Measurements from ENCODE around the gene RAPGEF1. TPM values are rescaled to one million over a fixed set of nuclear protein-coding genes. Genes with fewer than 3 reads are reported as not detected.

RAPGEF1 gene
- total and polyA plus RNA-seq, 2 of the 13 experiments (the other 11 are each of a cell fraction or from before 2014, with no cell fraction given), result 21.2 to 38.9 TPM

DNA sequence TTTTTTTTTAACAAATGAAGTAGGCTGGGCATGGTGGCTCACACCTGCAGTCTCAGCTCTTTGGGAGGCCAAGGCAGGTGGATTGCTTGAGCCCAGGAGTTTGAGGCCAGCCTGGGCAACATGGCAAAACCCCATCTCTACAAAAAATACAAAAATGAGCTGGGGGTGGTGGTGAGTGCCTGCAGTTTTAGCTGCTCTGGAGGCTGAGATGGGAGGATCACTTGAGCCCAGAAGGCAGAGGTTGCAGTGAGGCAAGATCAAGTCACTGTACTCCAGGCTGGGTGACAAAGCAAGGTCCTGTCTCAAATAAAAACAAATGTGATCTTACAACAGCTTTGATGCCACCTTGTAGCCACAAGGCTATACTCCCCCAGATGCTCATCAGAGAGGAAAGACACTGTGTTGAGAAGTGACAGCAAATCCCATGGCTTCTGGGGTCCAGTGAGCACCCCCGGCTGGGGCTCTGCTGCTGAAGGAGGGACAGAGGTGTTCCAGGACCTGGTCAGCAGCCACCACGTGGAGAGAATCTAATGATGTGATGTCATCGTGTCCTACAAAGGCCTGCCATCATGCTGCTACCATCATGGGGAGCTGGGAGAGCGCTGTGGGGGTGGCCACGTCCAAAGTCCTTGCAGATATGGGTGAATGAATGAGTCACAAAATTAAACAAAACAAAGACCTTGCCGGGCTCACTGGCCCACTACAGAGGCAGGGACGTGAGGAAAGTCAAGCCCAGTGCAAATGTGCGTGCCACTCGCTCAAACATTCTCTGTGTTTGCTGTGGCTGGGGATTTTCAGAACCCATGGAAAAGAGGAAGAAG, 133.9 kb downstream of the RAPGEF1 start (continued):
- no peak for TF ChIP-seq HIVEP1 (CRISPR knock-in tag; IDR thresholded peaks at IDR 0.05)
- no peak for TF ChIP-seq ZNF317 (CRISPR knock-in tag; IDR thresholded peaks at IDR 0.05)
- TF ChIP-seq RFXAP (CRISPR knock-in tag; IDR thresholded peaks at IDR 0.05; ENCODE audit: borderline replicate concordance), result peak; percentile 61; the same call in 1 of the 2 replicates
- TF ChIP-seq TBP (CRISPR knock-in tag; IDR thresholded peaks at IDR 0.05), result no peak
- TF ChIP-seq, protein P1, sequence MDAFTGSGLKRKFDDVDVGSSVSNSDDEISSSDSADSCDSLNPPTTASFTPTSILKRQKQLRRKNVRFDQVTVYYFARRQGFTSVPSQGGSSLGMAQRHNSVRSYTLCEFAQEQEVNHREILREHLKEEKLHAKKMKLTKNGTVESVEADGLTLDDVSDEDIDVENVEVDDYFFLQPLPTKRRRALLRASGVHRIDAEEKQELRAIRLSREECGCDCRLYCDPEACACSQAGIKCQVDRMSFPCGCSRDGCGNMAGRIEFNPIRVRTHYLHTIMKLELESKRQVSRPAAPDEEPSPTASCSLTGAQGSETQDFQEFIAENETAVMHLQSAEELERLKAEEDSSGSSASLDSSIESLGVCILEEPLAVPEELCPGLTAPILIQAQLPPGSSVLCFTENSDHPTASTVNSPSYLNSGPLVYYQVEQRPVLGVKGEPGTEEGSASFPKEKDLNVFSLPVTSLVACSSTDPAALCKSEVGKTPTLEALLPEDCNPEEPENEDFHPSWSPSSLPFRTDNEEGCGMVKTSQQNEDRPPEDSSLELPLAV (CRISPR knock-in tag; conservative IDR thresholded peaks at IDR 0.05; ENCODE audit: low read depth), result no peak
- TF ChIP-seq MED1 (CRISPR knock-in tag; IDR thresholded peaks at IDR 0.05), result peak; percentile 96
- no peak for TF ChIP-seq ZNF562 (CRISPR knock-in tag; IDR thresholded peaks at IDR 0.05; ENCODE audit: borderline replicate concordance)
- TF ChIP-seq, protein P2, sequence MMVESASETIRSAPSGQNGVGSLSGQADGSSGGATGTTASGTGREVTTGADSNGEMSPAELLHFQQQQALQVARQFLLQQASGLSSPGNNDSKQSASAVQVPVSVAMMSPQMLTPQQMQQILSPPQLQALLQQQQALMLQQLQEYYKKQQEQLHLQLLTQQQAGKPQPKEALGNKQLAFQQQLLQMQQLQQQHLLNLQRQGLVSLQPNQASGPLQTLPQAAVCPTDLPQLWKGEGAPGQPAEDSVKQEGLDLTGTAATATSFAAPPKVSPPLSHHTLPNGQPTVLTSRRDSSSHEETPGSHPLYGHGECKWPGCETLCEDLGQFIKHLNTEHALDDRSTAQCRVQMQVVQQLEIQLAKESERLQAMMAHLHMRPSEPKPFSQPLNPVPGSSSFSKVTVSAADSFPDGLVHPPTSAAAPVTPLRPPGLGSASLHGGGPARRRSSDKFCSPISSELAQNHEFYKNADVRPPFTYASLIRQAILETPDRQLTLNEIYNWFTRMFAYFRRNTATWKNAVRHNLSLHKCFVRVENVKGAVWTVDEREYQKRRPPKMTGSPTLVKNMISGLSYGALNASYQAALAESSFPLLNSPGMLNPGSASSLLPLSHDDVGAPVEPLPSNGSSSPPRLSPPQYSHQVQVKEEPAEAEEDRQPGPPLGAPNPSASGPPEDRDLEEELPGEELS (CRISPR knock-in tag; IDR thresholded peaks at IDR 0.05), result peak; percentile 90
- TF ChIP-seq HDAC1 (CRISPR knock-in tag; IDR thresholded peaks at IDR 0.05), result peak; percentile 82
- no peak for TF ChIP-seq GLI4 (CRISPR knock-in tag; IDR thresholded peaks at IDR 0.05; ENCODE audit: borderline replicate concordance)
- TF ChIP-seq, protein P3, sequence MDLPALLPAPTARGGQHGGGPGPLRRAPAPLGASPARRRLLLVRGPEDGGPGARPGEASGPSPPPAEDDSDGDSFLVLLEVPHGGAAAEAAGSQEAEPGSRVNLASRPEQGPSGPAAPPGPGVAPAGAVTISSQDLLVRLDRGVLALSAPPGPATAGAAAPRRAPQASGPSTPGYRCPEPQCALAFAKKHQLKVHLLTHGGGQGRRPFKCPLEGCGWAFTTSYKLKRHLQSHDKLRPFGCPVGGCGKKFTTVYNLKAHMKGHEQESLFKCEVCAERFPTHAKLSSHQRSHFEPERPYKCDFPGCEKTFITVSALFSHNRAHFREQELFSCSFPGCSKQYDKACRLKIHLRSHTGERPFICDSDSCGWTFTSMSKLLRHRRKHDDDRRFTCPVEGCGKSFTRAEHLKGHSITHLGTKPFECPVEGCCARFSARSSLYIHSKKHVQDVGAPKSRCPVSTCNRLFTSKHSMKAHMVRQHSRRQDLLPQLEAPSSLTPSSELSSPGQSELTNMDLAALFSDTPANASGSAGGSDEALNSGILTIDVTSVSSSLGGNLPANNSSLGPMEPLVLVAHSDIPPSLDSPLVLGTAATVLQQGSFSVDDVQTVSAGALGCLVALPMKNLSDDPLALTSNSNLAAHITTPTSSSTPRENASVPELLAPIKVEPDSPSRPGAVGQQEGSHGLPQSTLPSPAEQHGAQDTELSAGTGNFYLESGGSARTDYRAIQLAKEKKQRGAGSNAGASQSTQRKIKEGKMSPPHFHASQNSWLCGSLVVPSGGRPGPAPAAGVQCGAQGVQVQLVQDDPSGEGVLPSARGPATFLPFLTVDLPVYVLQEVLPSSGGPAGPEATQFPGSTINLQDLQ (CRISPR knock-in tag; IDR thresholded peaks at IDR 0.05), result no peak
- TF ChIP-seq, protein P4, sequence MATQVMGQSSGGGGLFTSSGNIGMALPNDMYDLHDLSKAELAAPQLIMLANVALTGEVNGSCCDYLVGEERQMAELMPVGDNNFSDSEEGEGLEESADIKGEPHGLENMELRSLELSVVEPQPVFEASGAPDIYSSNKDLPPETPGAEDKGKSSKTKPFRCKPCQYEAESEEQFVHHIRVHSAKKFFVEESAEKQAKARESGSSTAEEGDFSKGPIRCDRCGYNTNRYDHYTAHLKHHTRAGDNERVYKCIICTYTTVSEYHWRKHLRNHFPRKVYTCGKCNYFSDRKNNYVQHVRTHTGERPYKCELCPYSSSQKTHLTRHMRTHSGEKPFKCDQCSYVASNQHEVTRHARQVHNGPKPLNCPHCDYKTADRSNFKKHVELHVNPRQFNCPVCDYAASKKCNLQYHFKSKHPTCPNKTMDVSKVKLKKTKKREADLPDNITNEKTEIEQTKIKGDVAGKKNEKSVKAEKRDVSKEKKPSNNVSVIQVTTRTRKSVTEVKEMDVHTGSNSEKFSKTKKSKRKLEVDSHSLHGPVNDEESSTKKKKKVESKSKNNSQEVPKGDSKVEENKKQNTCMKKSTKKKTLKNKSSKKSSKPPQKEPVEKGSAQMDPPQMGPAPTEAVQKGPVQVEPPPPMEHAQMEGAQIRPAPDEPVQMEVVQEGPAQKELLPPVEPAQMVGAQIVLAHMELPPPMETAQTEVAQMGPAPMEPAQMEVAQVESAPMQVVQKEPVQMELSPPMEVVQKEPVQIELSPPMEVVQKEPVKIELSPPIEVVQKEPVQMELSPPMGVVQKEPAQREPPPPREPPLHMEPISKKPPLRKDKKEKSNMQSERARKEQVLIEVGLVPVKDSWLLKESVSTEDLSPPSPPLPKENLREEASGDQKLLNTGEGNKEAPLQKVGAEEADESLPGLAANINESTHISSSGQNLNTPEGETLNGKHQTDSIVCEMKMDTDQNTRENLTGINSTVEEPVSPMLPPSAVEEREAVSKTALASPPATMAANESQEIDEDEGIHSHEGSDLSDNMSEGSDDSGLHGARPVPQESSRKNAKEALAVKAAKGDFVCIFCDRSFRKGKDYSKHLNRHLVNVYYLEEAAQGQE (IDR thresholded peaks at IDR 0.05; ENCODE audit: borderline replicate concordance in 1 of 2, low read depth in 1 of 2, low read length in 2 of 2), result peak; percentile 2 to 83
- peak; percentile 77; the same call in 1 of the 2 replicates for TF ChIP-seq ARNTL (CRISPR knock-in tag; IDR thresholded peaks at IDR 0.05)
- no peak for TF ChIP-seq FIP1L1 (IDR thresholded peaks at IDR 0.05; ENCODE audit: borderline replicate concordance, insufficient read depth, low read depth, low read length)
- TF ChIP-seq FOXO1 (CRISPR knock-in tag; IDR thresholded peaks at IDR 0.05), result peak; percentile 85; the same call in 1 of the 2 replicates
- TF ChIP-seq, protein P5, sequence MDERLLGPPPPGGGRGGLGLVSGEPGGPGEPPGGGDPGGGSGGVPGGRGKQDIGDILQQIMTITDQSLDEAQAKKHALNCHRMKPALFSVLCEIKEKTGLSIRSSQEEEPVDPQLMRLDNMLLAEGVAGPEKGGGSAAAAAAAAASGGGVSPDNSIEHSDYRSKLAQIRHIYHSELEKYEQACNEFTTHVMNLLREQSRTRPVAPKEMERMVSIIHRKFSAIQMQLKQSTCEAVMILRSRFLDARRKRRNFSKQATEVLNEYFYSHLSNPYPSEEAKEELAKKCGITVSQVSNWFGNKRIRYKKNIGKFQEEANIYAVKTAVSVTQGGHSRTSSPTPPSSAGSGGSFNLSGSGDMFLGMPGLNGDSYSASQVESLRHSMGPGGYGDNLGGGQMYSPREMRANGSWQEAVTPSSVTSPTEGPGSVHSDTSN (CRISPR knock-in tag; IDR thresholded peaks at IDR 0.05), result no peak
